AG08396 (cell line): Measurements from ENCODE around the gene SHQ1.
"Not testable (repeated sequence)": the region's sequence is repeated elsewhere in the genome, so short reads cannot be mapped to it uniquely, and the experiment has no call there.

Experiments
- DNase-seq: peaks from one replicate; pipeline ENCODE4 v3.0.0; 2012; ENCODE audit warnings: low spot score, mixed read lengths

Gene SHQ1

DNA sequence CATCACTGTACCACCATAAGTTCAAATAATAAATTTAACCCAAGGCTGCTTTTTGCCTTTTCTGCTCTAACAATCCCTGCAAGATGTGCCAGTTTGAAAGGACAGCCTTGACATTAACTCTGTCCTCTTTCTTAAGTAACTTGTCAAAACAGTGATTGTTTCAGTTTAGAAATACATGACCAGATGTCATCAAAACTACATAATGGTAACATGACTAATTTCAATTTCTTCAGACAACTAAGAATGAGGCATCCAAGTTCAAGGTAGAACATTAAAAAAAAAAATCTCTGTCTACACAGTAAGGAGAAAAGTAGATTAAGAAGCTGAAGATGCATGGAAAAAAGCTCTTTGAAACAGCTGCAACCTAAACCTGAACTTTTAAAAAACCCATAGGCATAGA is 47.4 kb downstream of the SHQ1 start:
- DNase-seq: no peak

DNA sequence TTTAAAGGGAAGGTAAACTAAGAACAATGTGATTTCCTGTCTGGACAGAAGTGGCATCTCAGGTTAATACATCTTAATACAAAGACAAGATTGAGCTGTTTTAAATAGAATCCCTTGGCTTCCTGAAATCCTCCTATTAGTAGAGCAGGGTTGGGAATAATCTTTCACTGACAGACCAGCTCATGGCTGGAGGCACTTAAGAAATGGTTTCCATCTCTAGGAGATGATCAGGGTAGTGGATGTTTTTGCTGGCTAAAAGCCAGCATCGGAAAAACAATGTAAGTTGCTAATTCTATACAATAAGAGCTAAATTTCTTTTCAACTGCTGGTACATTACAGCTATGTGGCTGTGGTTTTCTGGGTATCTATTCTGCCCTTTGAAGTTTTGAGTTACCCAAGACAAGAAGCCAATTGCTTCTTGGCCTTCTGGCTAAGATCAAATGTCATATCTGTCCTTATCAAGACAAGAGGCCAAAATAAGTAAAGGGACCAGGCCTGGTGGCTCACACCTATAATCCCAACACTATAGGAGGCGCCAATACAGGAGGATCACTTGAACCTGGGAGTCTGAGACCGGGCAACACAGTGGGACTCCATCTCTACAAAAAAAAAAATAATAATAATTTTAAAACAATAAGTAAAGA is 49.6 kb downstream of the SHQ1 start:
- no peak for DNase-seq

DNA sequence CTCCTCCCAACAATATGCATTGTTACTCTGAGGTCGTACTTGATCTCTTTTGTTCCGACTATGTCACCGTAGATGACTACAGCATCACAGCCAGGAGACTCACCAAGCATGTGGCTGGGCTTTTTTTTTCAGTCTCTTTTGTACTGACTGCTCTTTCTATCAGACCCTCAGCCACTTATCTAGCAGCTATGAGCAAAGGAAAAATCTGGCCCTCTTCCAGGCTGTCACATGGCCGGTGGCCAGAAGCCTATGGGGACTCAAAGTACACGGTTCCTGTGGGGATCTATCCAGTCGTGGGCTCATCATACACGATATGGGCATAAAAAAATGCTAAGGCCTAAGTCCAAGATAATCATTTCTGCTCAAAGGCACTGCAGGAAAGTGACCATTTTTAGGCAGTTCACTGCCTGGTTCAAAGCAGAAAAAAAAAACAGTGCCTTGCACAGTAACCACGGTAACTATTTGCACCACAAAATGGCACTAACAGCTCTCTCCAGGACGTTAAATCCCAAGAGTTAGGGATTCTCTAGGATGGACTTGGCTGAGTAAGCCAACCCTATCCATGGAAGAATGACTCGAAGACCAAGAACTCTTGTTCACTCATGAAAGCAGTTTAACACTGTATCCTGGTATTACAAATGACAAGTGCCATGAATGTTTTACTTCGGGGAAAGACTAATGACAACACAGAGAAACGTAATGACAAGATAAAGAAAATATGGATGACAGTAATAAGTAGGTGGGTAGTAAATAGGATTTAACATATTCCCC is 50.3 kb downstream of the SHQ1 start:
- peak; percentile 12 for DNase-seq

DNA sequence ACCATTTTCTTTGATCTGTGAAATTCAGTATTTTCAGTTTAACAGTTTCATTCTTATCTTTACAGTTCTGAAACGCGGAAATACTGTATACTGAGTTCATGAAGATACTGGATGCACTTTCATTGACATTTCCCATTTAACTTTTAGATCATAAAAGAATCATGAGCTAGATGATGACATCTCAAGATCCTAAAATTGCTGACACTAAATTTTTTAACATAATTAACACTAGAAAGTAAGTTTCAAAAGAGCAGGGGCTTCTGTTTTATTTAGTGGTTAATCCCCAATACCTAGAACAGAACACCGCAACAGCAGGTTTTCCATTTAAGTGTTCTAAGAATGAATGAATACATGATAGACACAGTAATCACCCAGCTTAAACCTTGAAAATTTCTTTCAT is 54.2 kb downstream of the SHQ1 start:
- no peak for DNase-seq

DNA sequence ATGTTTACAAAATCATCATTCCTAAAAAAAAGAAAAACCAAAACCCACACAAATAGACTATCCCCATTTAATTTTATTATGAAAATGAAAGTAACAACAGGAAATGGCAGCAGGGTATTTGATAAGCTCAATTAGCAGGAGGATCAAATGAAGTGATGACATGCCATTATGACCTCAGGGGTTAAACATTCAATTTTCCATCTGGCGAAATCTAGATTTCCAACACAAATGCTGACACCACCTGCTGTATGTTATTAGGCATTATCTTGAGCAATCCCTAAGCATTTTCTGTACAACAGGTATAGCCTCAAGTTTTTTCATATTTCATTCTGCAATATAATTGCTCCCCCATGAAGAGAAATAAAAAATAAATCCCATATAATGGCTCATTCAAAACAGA is 57.1 kb downstream of the SHQ1 start:
- no peak for DNase-seq

DNA sequence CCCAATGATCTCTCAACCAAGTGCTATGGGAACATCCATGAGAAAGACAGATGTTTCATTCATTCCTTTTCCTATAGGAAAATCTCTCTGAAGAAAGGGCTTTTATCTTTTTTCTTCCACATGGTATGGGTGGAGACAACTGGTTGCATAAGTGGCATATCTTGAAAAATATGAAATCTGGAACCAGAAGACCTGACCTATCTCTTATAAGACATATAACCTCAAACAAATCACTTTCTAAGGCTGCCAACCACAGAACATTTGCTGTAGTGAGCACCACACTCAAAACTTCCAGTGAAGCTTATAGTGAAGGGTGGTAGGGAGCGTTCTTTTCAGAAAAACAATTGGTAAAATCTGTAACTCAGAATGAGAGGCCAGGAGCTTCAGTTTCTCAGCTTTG is 58.5 kb downstream of the SHQ1 start:
- no peak for DNase-seq

DNA sequence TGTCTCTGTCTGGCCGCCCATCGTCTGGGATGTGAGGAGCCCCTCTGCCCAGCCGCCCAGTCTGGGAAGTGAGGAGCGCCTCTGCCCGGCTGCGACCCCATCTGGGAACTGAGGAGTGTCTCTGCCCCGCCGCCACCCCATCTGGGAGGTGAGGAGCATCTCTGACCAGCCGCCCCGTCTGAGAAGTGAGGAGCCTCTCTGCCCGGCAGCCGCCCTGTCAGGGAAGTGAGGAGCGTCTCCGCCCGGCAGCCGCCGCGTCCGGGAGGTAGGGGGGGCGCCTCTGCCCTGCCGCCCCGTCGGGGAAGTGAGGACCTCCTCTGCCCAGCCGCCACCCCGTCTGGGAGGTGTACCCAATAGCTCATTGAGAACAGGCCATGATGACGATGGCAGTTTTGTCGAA is 60.0 kb downstream of the SHQ1 start:
- DNase-seq: not testable (repeated sequence)

DNA sequence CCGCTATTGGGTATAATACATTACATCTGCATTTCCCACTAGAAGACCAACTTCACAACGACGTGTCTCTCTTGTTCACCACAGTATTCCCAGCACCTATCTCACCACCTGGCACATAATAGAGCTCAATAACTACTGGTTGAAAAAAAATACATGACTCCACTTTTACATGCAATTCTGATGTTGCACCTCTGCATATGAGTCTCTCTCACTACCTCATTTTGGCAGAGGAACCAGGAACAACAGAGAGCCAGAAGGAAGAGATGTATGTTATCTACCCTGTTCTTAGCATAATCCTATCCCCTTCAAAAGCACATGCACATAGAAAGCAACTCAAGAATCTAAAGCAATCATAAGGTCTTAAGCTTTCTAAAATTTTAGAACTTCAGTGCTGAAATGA is 61.6 kb downstream of the SHQ1 start:
- no peak for DNase-seq

DNA sequence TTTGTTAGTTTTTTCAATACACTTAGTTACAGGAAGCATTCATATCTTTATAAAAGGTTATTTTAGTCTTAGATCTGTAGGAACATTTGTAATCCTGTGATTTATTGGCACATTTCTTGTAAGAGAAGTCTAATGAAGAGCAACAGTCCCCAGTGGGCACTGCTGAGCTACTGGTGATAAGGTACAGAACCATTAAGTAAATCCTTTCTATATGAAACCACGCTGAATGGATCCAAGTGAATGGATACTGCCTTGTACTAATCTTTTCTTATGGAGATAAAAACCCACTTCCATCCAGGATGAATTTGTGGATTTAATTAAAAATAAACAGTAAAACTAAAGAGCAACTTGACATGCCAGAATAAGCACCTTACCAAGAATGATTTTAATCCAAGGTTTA is 64.0 kb downstream of the SHQ1 start:
- no peak for DNase-seq

DNA sequence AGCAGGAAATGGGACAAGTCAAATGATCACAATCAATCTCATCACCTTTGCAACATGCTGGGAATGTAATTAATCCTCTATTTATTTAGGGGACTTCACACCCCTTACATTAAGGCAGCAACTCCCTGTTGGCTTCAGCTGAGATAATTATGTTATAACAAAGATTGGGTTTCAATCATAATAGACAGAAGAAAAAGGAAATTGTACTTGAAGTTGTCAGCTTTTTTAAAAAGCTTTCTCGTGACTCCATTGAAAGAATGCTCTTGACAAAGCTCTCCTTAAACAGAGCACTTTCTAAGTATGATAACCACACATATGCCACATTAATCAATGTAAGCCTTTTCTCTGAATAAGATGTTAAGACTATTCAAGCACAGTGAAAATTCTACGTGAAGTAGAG is 65.7 kb downstream of the SHQ1 start:
- DNase-seq: no peak

DNA sequence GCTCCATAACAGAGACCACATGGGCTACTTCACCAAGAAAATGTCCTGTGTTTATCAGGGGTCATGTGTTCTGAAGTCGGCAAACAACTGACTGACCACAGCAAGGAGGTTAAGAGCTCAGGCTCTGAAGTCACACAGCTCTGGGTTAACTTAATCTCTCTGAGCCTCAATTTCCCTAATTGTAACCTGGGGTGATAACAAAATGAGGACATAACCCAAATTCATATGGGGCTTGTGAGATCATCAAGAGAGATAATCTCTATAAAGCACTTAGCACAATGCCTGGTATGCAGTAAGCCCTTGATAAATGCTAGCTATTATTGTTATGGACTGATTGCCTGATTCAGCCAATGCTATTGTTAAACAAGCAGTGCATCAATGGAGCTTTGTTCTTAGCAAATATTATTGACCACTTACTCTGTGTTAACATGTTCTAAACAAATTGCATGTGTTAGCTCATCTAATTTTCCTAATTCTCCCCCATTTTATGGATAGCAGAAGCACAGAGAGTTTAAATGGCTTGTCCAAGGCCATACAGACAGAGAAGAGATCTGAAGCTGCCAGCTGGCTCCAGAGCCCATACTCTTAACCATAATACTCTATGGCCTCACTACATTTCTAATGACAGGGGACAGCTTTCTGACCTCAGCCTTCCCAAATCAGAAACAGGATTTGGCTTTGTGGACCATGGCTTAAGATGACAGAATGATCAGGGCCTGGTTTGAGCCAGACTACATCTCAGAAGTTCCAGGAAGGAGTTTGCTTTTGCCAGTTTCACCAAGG is 78.3 kb downstream of the SHQ1 start:
- DNase-seq: no peak

DNA sequence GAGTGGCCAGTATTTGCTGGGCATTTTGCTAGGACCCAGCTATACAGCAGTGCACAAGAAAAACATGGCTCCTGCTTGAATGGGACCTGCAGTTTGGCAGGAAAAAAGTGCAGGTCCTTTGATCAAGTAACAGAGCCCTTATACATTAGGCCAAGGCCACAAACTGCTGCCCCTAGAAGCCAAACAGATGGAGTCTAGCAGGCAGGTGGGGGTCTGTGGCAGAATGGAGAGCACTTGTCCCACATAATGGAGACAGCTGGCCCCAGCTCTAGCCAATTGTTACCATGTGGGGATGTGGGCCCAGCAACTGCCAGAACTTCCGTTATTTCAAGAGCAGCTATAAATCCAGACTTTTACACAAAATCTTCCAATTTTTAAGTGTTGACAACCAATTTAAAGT is 79.3 kb downstream of the SHQ1 start:
- DNase-seq: no peak

DNA sequence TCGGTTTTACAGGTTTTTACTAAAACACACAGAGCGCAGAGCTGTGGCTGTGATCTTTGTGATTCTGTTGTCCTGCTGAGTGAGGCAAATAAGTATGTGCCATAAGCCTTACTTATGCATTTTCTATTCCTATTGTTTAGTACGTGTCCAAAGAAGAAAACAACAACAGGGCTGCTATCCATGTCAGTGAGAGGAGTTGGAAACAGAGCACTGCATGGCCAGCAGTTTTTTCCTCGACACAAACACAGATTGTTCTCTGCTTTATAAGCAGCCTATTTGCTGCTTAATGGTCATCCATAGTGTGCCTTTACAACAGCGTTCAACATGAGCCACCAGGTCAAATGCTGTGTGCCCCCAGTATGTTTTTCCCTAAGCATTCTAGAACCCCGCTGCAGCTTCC is 79.8 kb downstream of the SHQ1 start:
- no peak for DNase-seq

DNA sequence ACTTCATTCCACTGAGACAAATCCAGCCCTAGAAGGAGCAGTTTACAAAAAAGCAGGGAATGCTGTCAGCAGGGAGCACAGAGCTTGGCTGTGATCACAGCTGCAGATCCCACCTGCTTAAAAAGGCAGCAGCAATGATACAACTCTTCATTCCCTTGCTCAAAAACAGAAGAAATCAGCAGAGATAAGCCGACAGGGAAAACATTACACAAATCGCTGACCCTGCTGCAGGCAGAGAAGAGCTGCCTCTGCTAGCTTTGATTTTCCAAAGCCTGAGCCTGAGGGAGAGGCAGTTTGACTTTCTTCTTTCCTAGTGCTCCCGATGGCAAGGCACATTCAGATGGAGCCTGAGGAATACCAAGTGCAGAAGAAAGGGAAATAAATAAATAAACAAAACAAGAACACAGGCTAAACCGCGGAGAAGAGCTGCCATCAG is 80.2 kb downstream of the SHQ1 start:
- no peak for DNase-seq

DNA sequence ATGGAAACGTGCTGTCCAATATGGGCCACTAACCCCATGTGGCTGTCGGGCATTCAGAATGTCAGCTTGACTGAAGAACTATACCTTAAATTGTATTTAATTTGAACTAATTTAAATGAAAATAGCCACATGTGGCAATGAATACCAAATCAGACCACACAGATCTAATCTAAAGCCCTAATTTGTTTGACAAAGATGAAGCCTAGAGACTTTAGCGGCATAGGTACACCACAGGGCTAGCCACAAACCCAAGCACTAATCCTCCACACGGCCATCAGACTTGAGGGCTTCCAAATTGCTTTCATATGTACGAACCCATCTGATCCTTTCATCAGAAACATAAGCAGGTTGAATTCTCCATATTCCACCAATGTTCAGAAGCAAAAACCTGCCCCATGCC is 81.4 kb downstream of the SHQ1 start:
- no peak for DNase-seq

DNA sequence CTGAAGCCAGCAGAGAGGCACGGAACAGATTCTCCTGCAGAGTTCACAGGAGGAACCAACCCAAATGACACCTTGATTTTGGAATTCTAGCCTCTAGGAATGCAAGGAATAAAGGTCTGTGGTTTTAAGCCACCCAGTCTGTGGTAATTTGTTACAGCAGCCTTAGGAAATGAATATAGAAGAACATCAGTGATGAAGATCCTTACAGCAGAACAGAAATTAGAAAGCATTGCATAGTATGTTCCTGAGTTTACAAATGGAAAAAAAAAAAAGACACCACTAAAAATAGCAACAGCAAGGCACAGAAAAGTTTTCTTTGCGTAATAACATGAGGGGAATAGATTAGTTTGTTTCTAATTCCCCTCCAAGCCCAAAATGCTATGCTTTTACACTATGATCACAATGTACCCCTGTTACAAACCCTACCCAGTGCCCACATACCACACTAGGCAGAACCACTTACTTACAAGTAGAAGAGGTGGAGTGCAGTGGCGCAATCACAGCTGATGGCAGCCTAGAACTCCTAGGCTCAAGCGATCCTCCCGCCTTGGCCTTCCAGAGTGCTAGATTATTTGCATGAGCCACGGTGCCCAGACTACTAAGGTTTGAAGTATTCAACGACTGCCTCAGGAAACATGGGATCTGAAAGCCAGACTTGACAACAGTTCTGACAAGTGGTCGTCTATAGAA is 84.3 kb downstream of the SHQ1 start:
- no peak for DNase-seq

DNA sequence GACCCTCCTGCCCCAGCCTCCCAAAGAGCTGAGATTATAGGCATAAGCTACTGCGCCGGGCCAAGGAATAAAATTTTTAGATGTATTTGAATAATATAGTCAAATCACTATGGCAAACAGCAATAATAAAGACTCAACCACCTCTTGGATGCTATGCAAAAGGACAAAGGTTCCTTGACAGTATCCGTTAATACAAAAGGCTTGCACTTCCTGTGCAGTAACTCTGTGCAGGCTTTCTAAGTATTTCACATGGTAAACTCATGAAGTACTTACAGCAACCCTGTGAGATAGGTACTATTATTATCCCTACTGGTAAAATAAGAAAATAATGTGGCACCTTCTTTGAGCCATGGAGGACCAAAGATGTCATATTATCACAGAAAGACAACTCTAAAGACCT is 86.8 kb downstream of the SHQ1 start:
- DNase-seq: no peak

DNA sequence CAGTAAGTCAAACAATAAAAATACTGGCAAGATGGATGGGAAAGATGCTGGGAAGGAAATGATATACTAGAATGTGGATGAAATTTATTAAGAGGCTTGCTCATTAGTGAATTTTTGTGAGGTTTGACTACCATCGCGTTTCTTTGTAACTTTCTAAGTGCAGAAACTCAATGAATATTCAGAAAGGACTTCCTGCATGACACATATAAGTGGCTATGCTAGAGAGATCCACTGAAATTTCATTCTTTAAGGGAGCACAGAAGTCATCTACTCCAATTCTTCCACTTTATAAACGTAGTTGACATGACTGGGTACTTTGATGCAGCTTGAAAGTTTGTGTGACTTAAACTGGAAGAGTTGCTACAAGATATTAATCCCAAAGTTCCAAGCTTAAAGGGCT is 88.0 kb downstream of the SHQ1 start:
- no peak for DNase-seq

DNA sequence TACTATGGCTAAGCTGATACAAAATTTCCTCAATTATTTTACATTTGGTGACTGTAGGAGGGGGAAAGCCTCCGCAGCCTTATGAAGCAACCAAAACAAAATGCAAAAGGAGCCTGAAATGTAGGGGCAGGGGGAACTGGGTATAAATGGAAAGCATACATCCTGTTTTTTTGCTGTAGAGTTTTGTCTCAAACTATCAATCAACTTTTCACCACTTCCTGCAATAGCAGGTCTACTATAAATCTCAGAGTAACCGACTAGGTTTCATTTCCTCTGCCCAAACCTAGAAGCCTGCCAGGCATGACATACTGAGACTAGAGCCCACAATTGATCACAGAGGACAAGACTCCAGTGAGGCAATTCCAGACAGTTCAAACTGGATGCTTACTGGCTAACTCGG is 91.3 kb downstream of the SHQ1 start:
- DNase-seq: no peak

DNA sequence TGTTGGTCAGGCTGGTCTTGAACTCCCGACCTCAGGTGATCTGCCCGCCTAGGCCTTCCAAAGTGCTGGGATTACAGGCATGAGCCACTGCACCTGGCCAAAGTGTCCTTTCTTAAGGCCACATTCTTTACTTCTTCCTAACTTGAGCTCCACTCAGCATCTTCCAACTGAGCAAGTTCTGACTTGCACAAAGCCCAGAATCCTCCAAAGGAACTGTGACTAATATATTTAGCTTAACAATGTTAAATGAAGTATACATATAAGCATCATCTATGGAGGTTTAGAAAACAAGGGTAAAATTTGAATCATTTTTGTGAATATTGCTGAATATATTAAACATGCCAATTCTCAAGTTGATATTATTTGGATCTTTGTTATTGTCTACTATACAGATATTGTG is 93.7 kb downstream of the SHQ1 start:
- no peak for DNase-seq

DNA sequence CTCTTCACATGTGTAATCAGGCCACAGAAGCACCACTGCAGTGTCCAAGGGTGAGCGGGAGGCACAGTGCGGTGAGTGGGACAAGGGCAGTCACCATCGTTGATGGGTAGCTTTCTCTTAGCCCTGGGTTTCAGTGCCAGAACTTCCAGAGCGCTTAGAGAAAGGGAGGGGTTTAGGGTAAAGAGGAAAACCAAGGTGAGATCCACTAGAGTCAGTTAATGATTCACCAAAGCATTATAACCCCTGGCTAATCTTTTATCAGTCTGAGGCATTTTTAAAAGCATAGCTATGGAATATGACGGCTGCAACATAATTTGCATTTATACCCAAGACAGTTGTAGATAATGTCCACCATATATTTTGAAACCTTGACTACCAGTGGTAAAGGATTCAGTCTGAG is 94.8 kb downstream of the SHQ1 start:
- DNase-seq: no peak

DNA sequence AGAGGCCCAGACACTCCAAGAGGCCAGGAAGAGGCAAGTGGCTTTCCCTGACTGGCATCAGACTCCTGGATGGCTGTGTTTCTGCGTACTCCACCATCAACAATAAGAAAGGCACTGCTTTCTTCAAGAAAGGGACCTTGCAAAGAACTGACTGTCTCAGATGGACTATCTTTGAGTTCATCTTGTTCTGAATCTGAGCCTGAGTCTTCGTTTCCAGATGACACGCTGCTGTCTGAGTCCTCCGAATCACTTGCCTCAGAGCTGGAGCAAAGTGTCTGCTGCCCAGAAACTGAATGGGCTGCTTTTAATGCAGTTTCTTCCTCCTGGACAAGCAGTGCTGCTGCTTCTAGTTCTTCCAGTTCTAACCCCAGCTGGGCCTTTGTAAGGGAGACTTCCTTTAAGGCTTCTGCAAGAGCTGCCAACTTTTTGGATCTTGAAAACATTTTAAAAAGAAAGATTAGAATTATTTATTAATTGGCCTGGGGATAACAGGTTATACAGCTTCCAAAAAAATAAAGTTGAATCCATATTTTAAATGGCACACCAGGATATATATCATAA is 97.8 kb downstream of the SHQ1 start:
- no peak for DNase-seq
